ENCODE data around the gene TASP1. TPM values are rescaled to one million over a fixed set of nuclear protein-coding genes. Genes with fewer than 3 reads are reported as not detected.
"Not testable (repeated sequence)": the region's sequence is repeated elsewhere in the genome, so short reads cannot be mapped to it uniquely, and the experiment has no call there.

TASP1 gene
- total RNA-seq, 3 donors from 2014 or later (not counting 1 experiment from before 2014, with no cell fraction given) = 15.5 to 22.3 (median 16.3) TPM

- no peak for TF ChIP-seq CTCF (IDR thresholded peaks at IDR 0.05)
- H3K36me3 ChIP-seq (ENCODE audit: control insufficient read depth, insufficient read depth, low read length) = peaks cover 12% of the 10 kb centered on the region
- H3K9me3 ChIP-seq (ENCODE audit: control insufficient read depth, insufficient read depth, low read length) = no peaks in the 10 kb centered on the region
- Mint-ChIP-seq H3K4me1 (peaks cover 12% of the 10 kb centered on the region in 2 donors), H3K9me3 (peaks cover 3 to 7% of the 10 kb centered on the region in 2 donors), H3K27me3 (ENCODE audit: low read depth in 2 of 2) (no peaks in the 10 kb centered on the region), H3K27ac (no peak overlapping the region), H3K4me3 (no peak overlapping the region), H3K36me3 (peaks cover 21% of the 10 kb centered on the region)
- no peak overlapping the region for H3K27ac ChIP-seq (ENCODE audit: low read length)
- H3K27me3 ChIP-seq (ENCODE audit: control insufficient read depth, insufficient read depth, low read length) = no peaks in the 10 kb centered on the region
- no peaks in the 10 kb centered on the region for H3K4me1 ChIP-seq (ENCODE audit: control insufficient read depth, insufficient read depth, low read length)
- DNase-seq (no peak), ATAC-seq (no peak)
- WGBS (ENCODE audit: insufficient coverage) = 92% methylated on average over 3 of the region's 3 CpGs
- intact Hi-C loops (cut with micrococcal nuclease) = no loop called here
- H3K4me3 ChIP-seq (ENCODE audit: low read length) = no peak overlapping the region
These were observed 153.2 kb downstream of the TASP1 start for GRCh38 chr20:13485576-13485975.

GRCh38 chr20:13485019-13485418 is 153.7 kb downstream of the TASP1 start:
- H3K4me3 Mint-ChIP-seq; H3K27me3 ChIP-seq (ENCODE audit: control insufficient read depth, insufficient read depth, low read length); H3K27me3 Mint-ChIP-seq (ENCODE audit: low read depth in 2 of 2); intact Hi-C loops (cut with micrococcal nuclease); ATAC-seq; H3K4me3 ChIP-seq (ENCODE audit: low read length); H3K9me3 Mint-ChIP-seq; H3K4me1 ChIP-seq (ENCODE audit: control insufficient read depth, insufficient read depth, low read length); H3K27ac ChIP-seq (ENCODE audit: low read length); H3K9me3 ChIP-seq (ENCODE audit: control insufficient read depth, insufficient read depth, low read length); DNase-seq; H3K27ac Mint-ChIP-seq: not testable (repeated sequence)
- peaks cover 12% of the 10 kb centered on the region for H3K36me3 ChIP-seq (ENCODE audit: control insufficient read depth, insufficient read depth, low read length)
- peaks cover 21% of the 10 kb centered on the region for H3K36me3 Mint-ChIP-seq
- WGBS (ENCODE audit: insufficient coverage) = no CpG with 5 or more reads among the region's 1 CpG
- peaks cover 12% of the 10 kb centered on the region in 2 donors for H3K4me1 Mint-ChIP-seq

- peak in 1 of 3 donors; percentile 51 for ATAC-seq
- intact Hi-C loops (cut with micrococcal nuclease); DNase-seq; H3K9me3 ChIP-seq (ENCODE audit: control insufficient read depth, insufficient read depth, low read length); H3K27me3 Mint-ChIP-seq (ENCODE audit: low read depth in 2 of 2); H3K27ac ChIP-seq (ENCODE audit: low read length); H3K4me1 ChIP-seq (ENCODE audit: control insufficient read depth, insufficient read depth, low read length); H3K4me3 Mint-ChIP-seq; H3K27me3 ChIP-seq (ENCODE audit: control insufficient read depth, insufficient read depth, low read length); H3K9me3 Mint-ChIP-seq; H3K4me3 ChIP-seq (ENCODE audit: low read length): not testable (repeated sequence)
- Mint-ChIP-seq H3K27ac (peak overlapping the region in 1 of 2 donors; percentile 12), H3K4me1 (peaks cover 12% of the 10 kb centered on the region in 2 donors), H3K36me3 (peaks cover 21% of the 10 kb centered on the region)
- peaks cover 12% of the 10 kb centered on the region for H3K36me3 ChIP-seq (ENCODE audit: control insufficient read depth, insufficient read depth, low read length)
- WGBS (ENCODE audit: insufficient coverage) = no CpG with 5 or more reads among the region's 1 CpG
These were observed 155.3 kb downstream of the TASP1 start for GRCh38 chr20:13483472-13483871.

- Mint-ChIP-seq H3K4me1 (peaks cover 4% of the 10 kb centered on the region in 2 donors), H3K4me3 (no peak overlapping the region), H3K36me3 (peaks cover 21% of the 10 kb centered on the region), H3K9me3 (peaks cover 3 to 7% of the 10 kb centered on the region in 2 donors), H3K27ac (no peak overlapping the region), H3K27me3 (ENCODE audit: low read depth in 2 of 2) (no peaks in the 10 kb centered on the region)
- no peak for ATAC-seq
- no peak for DNase-seq
- no peaks in the 10 kb centered on the region for H3K27me3 ChIP-seq (ENCODE audit: control insufficient read depth, insufficient read depth, low read length)
- no peaks in the 10 kb centered on the region for H3K4me1 ChIP-seq (ENCODE audit: control insufficient read depth, insufficient read depth, low read length)
- TF ChIP-seq CTCF (IDR thresholded peaks at IDR 0.05) = no peak
- intact Hi-C loops (cut with micrococcal nuclease) = no loop called here
- WGBS (ENCODE audit: insufficient coverage) = 86% methylated on average over 1 of the region's 2 CpGs
- no peak overlapping the region for H3K27ac ChIP-seq (ENCODE audit: low read length)
- peaks cover 12% of the 10 kb centered on the region for H3K36me3 ChIP-seq (ENCODE audit: control insufficient read depth, insufficient read depth, low read length)
- no peaks in the 10 kb centered on the region for H3K9me3 ChIP-seq (ENCODE audit: control insufficient read depth, insufficient read depth, low read length)
- no peak overlapping the region for H3K4me3 ChIP-seq (ENCODE audit: low read length)
These were observed 160.4 kb downstream of the TASP1 start for GRCh38 chr20:13478366-13478765.

All from natural killer cell (primary cell).